Loucy (cell line): ENCODE results near the gene DIPK1B.

ENCODE experiments used
- H2AFZ ChIP-seq: fragments of 200-600 bp; sonication (generic); 2 replicates; pipeline ENCODE4 v1.6.0; 2016; ENCODE audit warnings: antibody characterized with exemption, mild to moderate bottlenecking, low read length, moderate library complexity
- H3F3A ChIP-seq: fragments of 200-600 bp; 2 replicates; pipeline ENCODE4 v1.6.0; 2016; ENCODE audit warnings: antibody characterized with exemption, low read depth, mild to moderate bottlenecking
- H3K27me3 ChIP-seq: fragments of 200-600 bp; sonication (generic); 2 replicates; pipeline ENCODE4 v1.6.1; 2014; ENCODE audit warnings: low read length, mild to moderate bottlenecking; ENCODE audit not compliant: insufficient read depth, poor library complexity, severe bottlenecking
- H3K36me3 ChIP-seq: fragments of 200-600 bp; sonication (generic); 2 replicates; pipeline ENCODE4 v1.6.1; 2016; ENCODE audit warnings: low read length; ENCODE audit not compliant: insufficient read depth
- H3K4me1 ChIP-seq: fragments of 200-600 bp; sonication (generic); 2 replicates; pipeline ENCODE4 v1.5.1; 2014; ENCODE audit warnings: low read length, mild to moderate bottlenecking; ENCODE audit not compliant: insufficient read depth, poor library complexity, severe bottlenecking
- H3K4me2 ChIP-seq: fragments of 200-600 bp; sonication (generic); 2 replicates; pipeline ENCODE4 v1.6.0; 2014; ENCODE audit warnings: antibody characterized with exemption, low read length, low read depth, mild to moderate bottlenecking; ENCODE audit not compliant: poor library complexity, severe bottlenecking
- H3K4me3 ChIP-seq: fragments of 200-600 bp; sonication (generic); 2 replicates; pipeline ENCODE4 v1.5.1; 2014; ENCODE audit warnings: low read length, mild to moderate bottlenecking, mixed read lengths; ENCODE audit not compliant: poor library complexity, severe bottlenecking
- H3K79me2 ChIP-seq: fragments of 200-600 bp; sonication (generic); 2 replicates; pipeline ENCODE4 v1.6.1; 2014; ENCODE audit warnings: low read length; ENCODE audit not compliant: insufficient read depth
- H3K9ac ChIP-seq: fragments of 200-600 bp; sonication (generic); 2 replicates; pipeline ENCODE4 v1.6.0; 2014; ENCODE audit warnings: mild to moderate bottlenecking, low read depth, low read length, moderate library complexity; ENCODE audit not compliant: poor library complexity, severe bottlenecking
- H3K9me2 ChIP-seq: fragments of 200-600 bp; sonication (generic); replicated peaks from 2 replicates; pipeline ENCODE4 v1.6.1; 2016; ENCODE audit warnings: low read depth, low read length, mixed read lengths
- H3K9me3 ChIP-seq: fragments of 200-600 bp; sonication (generic); 2 replicates; pipeline ENCODE4 v1.6.1; 2014; ENCODE audit warnings: mild to moderate bottlenecking, antibody characterized with exemption, low read length, low read depth; ENCODE audit not compliant: insufficient read depth
- H4K20me1 ChIP-seq: fragments of 200-600 bp; sonication (generic); 2 replicates; pipeline ENCODE4 v1.6.0; 2014; ENCODE audit warnings: antibody characterized with exemption, low read length, mild to moderate bottlenecking; ENCODE audit not compliant: insufficient read depth, poor library complexity, severe bottlenecking
- EZH2phosphoT487 ChIP-seq: fragments of 200-600 bp; IDR thresholded peaks from 2 replicates; pipeline ENCODE4 v1.6.1; 2018; ENCODE audit warnings: antibody characterized with exemption, mild to moderate bottlenecking, moderate library complexity, borderline replicate concordance
- TF ChIP-seq, protein P1 (sequence below): fragments of 200-600 bp; sonication (generic); conservative IDR thresholded peaks from 2 replicates; pipeline ENCODE4 v1.5.1; 2014; ENCODE audit warnings: mild to moderate bottlenecking, antibody characterized with exemption, low read length

The DIPK1B gene

DNA sequence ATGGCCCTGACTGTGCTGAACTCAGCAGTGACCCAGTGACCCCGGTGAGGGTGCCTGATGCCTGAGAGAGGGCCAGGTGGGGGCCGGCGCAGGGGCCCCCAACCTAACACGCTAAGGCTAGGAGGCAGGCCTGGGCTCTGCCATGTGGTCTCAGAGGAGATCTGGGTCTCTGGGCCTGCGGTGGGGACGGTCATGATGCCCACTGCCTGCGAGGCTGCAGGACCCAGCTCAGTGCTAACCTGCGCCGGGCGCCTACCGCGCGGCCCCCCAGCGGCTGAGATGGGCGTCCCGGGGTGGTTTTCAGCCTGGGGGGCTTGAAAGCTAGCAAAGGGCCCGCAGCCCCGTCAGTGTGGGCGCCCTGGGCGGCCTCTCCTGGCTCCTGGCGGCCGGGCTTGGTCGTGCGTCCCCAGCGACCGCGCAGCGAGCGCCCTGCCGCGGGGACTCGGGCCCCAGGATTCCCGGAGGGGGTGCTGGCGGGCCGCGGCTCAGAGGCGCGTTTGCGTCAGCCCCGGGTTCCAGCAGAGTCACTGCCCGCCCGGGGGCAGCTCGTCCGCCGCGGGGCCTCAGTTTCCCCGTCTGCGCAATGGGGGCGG, 47.2 kb upstream of the DIPK1B start:
- H2AFZ ChIP-seq = no peak overlapping the region
- H3K4me1 ChIP-seq = no peaks in the 10 kb centered on the region
- H3K79me2 ChIP-seq = no peaks in the 10 kb centered on the region
- no peak overlapping the region for H3K4me3 ChIP-seq
- H3K9ac ChIP-seq = no peak overlapping the region
- no peak overlapping the region for H3K4me2 ChIP-seq
- no peaks in the 10 kb centered on the region for H3F3A ChIP-seq
- H3K36me3 ChIP-seq = no peaks in the 10 kb centered on the region
- no peak for TF ChIP-seq EZH2phosphoT487
- H3K27me3 ChIP-seq = no peaks in the 10 kb centered on the region
- H3K9me3 ChIP-seq = no peaks in the 10 kb centered on the region
- no peaks in the 10 kb centered on the region for H4K20me1 ChIP-seq
- no peaks in the 10 kb centered on the region for H3K9me2 ChIP-seq

DNA sequence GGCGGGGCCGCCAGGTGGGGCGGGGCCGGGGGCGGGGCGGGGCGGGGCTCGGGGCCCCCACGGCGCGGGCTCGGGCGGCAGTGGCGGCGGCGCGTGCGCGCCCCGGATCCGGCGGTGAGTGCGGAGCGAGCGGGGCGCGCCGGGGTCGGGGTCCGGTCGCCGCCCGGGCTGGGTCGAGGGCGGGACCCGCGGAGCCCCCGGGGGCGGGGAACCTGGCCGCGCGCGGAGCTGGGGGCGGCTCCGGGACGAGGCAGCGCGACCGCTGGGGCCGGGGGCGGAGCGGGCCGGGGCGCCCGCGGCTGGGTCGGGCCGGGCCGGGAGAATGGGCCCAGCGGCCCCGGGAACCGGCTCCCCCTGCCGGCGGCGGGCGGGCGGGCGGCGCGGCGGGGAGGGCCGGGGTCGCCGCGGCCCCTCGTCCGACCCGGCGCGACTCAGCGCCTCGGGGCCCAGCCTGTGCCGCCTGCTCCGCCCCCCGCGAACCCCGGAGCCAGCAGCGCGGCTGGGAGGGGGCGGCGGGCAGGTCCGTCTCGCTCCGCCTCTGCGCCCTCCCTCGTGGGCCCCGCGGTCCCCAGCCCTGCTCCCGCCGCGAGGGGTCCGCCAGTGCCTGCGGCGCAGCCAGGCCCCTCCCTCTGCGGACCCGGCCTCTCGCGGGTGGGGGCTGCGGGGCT, 46.5 kb upstream of the DIPK1B start:
- Histone ChIP-seq H3K4me1 (no peaks in the 10 kb centered on the region), H3K4me3 (no peak overlapping the region), H3K9me3 (no peaks in the 10 kb centered on the region), H3K36me3 (no peaks in the 10 kb centered on the region), H2AFZ (no peak overlapping the region), H3K79me2 (no peaks in the 10 kb centered on the region), H4K20me1 (no peaks in the 10 kb centered on the region), H3K9ac (no peak overlapping the region), H3K27me3 (no peaks in the 10 kb centered on the region), H3K4me2 (no peak overlapping the region), H3K9me2 (no peaks in the 10 kb centered on the region), H3F3A (no peaks in the 10 kb centered on the region)
- TF ChIP-seq, protein P1, sequence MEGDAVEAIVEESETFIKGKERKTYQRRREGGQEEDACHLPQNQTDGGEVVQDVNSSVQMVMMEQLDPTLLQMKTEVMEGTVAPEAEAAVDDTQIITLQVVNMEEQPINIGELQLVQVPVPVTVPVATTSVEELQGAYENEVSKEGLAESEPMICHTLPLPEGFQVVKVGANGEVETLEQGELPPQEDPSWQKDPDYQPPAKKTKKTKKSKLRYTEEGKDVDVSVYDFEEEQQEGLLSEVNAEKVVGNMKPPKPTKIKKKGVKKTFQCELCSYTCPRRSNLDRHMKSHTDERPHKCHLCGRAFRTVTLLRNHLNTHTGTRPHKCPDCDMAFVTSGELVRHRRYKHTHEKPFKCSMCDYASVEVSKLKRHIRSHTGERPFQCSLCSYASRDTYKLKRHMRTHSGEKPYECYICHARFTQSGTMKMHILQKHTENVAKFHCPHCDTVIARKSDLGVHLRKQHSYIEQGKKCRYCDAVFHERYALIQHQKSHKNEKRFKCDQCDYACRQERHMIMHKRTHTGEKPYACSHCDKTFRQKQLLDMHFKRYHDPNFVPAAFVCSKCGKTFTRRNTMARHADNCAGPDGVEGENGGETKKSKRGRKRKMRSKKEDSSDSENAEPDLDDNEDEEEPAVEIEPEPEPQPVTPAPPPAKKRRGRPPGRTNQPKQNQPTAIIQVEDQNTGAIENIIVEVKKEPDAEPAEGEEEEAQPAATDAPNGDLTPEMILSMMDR = no peak
- TF ChIP-seq EZH2phosphoT487 = no peak

DNA sequence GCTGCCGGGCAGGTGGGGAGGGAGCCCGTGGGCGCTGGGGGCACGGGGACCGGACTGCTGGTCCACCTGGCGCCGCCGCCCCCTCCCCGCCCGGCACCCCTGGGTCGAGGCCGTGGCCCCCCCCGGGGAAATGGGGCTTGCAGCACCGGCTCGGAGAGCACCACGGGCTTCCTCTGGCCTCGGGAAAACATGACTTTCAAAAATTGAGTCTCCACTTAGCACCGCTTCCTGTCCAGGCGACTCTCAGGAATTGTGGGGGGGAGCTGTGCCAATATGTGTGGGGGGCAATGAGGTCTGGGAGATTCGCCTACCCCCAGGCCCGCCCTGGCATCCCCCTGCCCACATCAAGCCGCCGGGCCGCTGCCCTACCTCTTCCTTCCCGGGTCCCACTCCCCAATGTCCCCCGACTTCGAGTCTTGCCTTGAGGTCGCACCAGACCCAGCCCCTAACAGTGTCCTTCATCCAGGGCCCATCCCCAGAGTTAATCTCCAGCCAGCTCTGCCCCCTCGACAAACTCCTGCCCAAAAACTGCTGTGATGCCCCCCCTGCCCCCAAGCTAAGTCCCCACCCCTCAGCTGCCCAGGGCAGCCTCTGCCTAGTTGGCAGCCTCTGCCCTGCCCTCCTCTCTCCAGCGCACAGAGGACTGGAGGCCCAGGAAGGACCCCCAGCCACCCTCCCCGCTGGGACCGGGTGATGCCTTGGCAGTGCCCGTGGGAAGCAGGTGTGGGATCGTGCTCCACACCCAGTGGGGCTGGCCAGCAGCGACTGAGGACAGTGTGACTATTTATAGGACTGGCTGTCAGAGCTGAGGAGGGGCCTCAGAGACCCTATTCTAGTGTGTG, 45.8 kb upstream of the DIPK1B start:
- no peak overlapping the region for H3K4me3 ChIP-seq
- H3K9ac ChIP-seq = no peak overlapping the region
- H2AFZ ChIP-seq = no peak overlapping the region
- H3K27me3 ChIP-seq = no peaks in the 10 kb centered on the region
- no peaks in the 10 kb centered on the region for H3K9me3 ChIP-seq
- H3K36me3 ChIP-seq = no peaks in the 10 kb centered on the region
- no peaks in the 10 kb centered on the region for H3F3A ChIP-seq
- H3K4me2 ChIP-seq = no peak overlapping the region
- H3K4me1 ChIP-seq = no peaks in the 10 kb centered on the region
- no peaks in the 10 kb centered on the region for H3K9me2 ChIP-seq
- no peak for TF ChIP-seq EZH2phosphoT487
- TF ChIP-seq, protein P1 = no peak
- no peaks in the 10 kb centered on the region for H4K20me1 ChIP-seq
- no peaks in the 10 kb centered on the region for H3K79me2 ChIP-seq
